ENCODE data around the gene LNPEP.
"Not testable (repeated sequence)": the region's sequence is repeated elsewhere in the genome, so short reads cannot be mapped to it uniquely, and the experiment has no call there.

The LNPEP gene

GRCh38 chr5:97070234-97070633 lies 134.4 kb downstream of the LNPEP start:
- DNase-seq: no peak

- DNase-seq: no peak
Measured at GRCh38 chr5:97071101-97071500, 135.2 kb downstream of the LNPEP start.

DNA sequence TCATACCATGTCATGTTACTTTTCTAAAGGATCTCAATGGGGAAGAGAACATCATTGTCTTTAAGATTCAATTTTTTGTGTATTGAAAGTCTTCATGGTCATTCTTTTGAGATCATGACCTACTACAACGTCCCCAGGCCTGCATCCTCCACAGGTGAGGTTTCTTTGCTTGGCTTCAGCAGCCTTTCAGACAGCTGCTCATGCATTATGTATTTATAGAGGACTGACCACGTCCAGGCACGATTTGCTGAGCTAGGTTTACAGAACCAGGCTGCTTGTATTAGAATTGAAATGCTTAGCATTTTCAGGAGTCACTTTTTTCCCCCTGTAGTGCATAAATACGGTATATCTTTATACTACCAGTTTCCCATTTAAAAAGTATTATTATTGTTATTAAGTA lies 136.1 kb downstream of the LNPEP start:
- DNase-seq: no peak

GRCh38 chr5:97072696-97073095 lies 136.8 kb downstream of the LNPEP start:
- no peak for DNase-seq

DNA sequence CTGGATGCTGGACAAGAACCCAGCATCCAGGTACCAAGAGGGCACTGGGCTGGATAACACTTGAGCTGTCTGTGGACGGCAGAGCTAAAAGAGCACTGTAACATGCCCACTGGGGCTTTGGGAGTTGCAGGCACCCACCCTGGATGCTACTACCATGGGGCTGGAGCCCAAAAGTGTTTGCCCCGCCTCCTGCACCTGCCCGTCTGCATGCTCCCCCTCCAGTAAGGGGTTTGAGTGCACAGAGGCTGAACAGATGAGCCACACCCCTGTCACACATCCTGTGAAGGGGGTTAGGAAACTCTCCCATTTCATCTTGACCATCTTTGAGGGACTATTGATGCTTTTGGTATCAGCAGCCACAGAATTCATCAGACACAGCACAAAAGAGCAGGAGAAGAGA lies 137.5 kb downstream of the LNPEP start:
- DNase-seq: no peak

DNA sequence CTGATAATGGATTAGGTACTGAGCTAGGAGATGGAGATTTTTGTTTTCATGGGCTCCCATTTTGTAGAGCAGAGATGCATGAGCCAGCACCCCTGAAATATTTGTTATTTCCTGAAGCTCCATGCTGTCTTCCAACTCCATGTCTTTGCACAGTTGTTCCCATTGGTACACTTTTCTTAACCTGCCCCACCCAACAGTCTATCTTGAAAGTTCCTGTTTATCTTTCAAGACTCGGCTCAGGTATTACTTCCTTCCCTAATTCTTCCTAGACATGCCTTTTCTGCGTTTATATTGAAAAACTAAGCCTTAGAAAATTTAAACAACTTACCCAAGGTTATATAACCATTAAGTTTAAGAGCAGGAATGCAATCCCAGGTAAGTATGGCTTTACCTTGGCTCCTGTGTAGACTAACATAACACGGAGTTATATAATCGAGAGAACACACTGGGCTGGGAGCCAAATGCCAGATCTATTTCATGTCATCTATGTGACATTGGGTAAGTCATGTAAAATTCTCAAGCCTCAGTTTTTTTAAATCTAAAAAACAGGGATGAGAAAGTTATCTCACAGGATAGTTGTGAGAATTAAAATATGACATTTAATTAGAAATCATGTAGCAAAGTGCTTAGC lies 139.1 kb downstream of the LNPEP start:
- no peak for DNase-seq

GRCh38 chr5:97075649-97076048 lies 139.8 kb downstream of the LNPEP start:
- no peak for DNase-seq

GRCh38 chr5:97076098-97076497 lies 140.2 kb downstream of the LNPEP start:
- no peak for DNase-seq

GRCh38 chr5:97077246-97077645 lies 141.4 kb downstream of the LNPEP start:
- DNase-seq: no peak

DNA sequence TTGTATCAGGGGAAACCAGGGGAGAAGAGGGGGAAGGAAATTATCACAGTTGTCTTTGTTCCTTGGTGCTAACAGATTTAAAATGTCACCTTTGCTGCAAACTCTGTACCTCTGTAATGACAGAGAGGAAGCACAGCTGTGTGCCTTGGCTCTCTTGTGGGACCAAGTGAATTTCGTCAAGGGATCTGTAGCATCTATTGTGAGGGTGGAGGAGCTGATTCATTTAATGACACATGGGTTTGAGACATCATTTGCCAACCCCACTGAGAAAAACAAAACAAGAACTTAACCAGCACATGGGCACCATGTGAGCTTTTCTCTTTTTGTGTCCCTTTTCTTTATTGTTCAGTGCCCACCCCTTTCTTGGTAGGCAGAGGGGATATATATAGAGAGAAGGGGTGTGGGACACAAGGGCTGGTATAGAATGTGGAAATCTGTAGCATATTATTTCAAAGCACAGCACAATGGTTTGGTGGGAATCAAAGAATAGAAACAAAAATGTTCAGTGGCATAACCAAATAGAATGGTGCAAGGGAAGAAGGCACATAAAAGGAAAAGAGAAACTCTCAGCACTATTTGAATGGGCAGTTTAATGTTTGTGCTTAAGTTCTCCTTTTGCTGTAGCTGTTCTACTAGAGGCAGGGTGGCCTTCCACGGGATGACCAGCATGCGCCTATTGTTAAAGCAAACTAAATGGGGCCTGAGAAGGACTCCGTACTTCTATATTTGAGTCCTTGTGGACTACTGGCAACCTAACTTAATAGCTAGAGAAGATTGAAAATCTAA lies 143.3 kb downstream of the LNPEP start:
- DNase-seq: no peak

DNA sequence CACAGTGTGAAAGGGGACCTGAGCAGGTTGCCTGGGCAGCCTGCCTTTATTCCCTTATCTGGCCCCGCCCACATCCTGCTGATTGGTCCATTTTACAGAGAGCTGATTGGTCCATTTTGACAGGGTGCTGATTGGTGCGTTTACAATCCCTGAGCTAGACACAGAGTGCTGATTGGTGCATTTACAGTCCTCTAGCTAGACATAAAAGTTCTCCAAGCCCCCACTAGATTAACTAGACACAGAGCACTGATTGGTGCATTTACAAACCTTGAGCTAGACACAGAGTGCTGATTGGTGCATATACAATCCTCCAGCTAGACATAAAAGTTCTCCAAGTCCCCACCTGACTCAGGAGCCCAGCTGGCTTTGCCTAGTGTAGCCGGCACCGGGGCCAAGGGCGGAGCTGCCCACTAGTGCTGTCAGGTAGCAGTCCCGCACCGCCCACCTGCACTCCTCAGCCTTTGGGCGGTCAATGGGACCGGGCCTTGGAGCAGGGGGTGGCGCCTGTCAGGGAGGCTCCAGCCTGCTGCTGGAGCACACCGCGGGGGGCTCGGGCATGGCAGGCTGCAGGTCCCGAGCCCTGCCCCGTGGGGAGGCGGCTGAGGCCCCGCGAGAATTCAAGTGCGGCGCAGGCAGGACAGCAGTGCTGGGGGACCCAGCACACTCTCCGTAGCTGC lies 149.0 kb downstream of the LNPEP start:
- not testable (repeated sequence) for DNase-seq

DNA sequence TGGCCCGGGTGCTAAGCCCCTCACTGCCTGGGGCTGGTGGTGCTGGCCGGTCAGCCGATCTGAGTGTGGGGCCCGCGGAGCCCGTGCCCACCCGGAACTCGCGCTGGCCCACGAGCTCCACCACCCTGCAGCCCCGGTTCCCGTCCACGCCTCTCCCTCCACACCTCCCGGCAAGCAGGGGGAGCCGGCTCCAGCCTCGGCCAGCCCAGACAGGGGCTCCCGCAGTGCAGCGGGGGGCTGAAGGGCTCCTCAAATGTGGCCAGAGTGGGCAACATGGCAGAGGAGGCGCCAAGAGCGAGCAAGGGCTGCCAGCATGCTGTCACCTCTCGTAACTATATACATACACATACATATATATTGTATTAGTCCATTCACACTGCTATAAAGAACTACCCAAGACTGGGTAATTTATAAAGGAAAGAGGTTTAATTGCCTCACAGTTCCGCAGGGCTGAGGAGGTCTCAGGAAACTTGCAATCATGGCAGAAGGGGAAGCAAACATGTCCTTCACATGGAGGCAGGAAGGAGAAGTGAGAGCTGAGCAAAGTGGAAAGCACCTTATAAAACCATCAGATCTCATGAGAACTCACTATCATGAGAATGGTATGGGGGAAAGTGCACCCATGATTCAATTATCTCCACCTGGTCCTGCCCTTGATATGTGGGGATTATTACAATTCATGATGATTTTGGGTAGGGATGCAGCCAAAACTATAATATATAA lies 149.7 kb downstream of the LNPEP start:
- no peak for DNase-seq

All from stimulated activated CD4-positive, alpha-beta T cell treated with anti-CD3 and anti-CD28 coated beads, Interleukin-12 subunit alpha, Interleukin-12 subunit beta, amount 100 ng/mL, for 4 hours (primary cell).